HG03108 (cell line): Measurements from ENCODE around the gene FSCN2.

Source experiments
- ATAC-seq: cut with Tn5 transposase; IDR thresholded peaks from one replicate; pipeline ENCODE4 v1.9.1; 2021; ENCODE audit warnings: moderate library complexity; ENCODE audit not compliant: unreplicated experiment

FSCN2 gene

GRCh38 chr17:81538651-81539570, 10.7 kb downstream of the FSCN2 start:
- no peak for ATAC-seq

- ATAC-seq: no peak
Observed at GRCh38 chr17:81539571-81539900, 11.4 kb downstream of the FSCN2 start.

DNA sequence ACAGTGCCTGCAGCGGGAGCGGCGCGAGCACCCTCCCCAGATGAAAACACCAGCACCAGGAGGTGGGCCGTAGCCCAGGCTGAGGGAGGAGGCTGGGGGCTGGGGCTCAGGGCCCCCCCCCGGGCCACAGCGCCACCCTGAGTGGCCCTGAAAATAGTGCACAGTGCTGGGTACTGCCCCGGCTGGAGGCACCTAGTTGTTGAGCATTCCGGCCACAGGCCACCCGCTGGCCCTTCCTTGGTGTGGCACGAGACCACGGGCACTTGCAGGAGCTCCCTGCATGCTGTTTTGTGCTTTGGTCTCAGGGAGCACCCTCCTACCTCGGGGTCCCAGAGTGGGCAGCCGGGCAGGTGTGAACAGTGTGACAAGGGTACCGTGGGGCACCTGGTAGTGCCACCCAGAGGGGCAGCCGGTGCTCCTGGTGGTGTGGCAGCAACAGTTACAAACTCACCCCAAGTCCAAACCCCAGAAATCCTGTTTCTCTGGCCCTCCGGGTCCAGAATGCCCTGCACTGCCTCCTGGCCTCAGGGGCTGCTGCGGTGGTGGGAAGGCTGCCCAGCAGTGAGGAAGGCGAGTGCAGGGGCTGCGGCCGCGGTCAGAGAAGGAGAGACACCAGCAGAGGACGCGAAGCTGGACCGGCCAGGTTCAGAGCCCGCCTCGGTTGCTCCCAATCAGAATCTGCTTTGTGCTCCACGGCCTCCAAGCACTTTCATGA, 11.9 kb downstream of the FSCN2 start:
- ATAC-seq: no peak

DNA sequence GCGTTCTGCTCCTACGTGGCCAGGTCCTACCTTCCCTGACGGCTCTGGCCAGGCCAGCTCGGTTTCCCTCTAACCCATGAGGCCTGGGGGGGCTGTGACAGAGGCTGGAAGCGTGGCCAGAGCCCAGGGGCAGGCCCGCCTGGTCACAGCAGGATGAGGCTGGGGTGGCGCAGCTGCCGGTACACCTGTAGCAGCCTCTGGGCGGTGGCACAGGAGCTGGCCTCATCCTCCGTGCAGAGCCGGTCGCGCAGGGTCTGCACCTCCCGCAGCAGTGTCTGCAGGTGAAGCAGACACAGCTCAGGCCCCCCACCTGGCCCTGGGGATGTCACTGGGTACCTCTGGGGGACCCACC, 12.5 kb downstream of the FSCN2 start:
- ATAC-seq: no peak

- no peak for ATAC-seq
Observed at GRCh38 chr17:81541123-81541522, 12.9 kb downstream of the FSCN2 start.

DNA sequence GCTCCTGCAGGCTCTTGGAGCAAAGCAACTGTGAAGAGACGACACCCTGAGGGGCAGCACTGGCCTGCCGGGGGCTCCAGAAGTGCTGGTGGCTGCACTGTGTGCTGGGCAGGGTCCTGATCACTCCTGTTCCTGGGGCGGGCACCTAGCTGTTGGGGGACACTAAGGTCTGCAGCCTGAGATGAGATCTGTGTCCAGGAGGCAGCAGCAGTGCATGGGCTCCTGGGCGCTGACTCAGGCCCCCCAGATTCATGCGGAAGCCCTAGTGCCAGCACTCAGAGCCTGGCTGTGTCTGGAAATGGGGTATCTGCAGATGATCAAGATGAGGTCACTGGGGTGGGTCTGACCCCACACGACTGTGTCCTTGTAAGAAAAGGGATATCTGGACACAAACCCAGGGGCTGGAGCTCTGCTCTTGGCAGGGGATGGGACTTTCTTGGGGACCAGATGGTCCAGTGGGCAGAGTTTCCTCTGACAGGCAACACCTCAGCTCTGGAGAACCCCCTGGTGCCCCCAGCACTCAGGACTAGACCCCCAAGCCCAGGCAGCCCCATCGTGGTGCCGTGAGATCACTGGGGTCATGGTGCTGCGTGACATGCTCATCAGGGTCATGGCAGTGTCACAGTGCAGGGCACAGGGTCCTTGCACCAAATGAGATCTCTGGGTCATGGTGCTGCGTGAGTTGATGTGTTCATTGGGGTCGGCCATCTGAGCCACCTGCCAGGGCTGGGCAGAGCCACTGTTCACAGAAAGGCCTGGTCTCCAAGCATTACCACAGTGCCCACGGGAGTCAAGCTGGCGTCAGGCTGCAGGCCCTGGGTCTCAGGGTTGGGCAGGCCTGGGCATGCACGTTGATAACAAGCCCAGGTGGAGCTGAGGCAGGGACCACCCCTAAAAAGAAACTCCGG, 14.5 kb downstream of the FSCN2 start:
- ATAC-seq: no peak

DNA sequence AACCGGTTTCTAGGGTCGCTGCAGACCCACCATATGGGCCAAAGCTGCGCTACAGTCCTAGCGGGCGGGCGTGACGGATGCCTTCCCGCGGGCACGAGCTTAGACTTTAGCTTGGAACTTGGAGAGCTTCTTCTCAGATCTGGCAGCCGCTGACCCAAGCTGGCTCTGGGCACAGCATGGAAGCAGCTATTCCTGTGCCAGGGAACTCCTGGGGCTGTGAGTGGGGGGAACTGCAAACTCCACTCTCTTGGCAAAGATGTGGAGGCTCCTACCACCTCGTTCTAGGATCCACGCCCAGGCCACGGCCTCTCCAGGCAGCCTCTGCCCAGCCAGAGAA, 15.1 kb downstream of the FSCN2 start:
- ATAC-seq: no peak

DNA sequence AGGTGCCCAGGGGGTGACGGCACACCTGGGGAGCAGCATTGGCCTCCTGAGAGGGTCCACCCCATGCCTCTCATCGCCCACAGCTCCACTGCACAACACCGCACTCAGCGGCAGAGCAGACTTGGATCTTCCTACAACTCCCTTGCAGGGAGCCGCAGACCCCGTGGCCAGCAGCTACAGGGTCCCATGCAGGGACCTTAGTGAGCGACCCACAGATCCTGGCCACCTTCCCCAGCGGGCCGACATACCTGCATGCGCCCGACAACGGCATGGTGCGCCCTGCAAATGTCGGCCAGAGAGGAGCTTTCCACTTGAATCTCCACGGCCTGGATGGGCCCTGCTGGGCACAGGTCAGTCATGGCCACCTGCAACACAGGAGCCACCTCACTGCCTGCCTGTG, 15.6 kb downstream of the FSCN2 start:
- no peak for ATAC-seq

- no peak for ATAC-seq
Observed at GRCh38 chr17:81544281-81544974, 16.3 kb downstream of the FSCN2 start.

DNA sequence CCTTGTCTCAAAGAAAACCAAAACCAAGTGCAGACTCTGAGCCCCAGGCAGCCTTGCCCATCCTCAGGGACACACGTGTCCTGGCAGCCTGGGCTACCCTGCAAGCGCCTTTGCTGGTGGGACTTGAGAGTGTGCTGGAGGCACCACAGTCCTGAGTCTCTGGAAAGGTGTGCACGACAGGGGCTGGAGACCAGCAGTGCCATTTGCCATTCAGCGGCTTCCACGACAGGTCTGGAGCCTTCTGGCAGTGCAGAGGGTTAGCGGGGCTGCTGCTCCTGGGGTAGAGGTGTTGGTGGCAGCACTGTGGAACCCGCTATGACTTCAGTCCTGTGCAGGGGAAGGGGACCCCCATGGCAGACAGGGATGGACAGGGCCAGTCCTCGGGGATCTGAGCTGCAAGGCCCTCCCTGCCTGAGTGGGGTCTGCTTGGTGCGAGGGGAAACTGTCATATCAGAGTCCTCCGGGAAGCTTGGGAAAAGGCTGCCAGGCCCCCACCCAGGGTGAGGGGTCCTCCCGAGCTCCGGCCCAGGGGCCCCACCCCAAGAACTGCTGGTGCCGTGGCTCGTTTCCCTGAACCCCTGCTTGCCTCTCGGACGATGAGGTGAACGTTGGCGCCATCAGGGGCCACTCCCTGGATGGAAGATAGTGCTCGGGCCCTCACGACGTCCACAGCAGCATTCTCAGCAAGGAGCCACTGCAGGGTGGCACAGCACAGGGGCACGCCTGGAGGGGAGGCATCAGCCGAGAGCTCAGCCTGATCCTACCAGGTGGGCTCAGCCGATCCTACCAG, 17.2 kb downstream of the FSCN2 start:
- ATAC-seq: no peak

DNA sequence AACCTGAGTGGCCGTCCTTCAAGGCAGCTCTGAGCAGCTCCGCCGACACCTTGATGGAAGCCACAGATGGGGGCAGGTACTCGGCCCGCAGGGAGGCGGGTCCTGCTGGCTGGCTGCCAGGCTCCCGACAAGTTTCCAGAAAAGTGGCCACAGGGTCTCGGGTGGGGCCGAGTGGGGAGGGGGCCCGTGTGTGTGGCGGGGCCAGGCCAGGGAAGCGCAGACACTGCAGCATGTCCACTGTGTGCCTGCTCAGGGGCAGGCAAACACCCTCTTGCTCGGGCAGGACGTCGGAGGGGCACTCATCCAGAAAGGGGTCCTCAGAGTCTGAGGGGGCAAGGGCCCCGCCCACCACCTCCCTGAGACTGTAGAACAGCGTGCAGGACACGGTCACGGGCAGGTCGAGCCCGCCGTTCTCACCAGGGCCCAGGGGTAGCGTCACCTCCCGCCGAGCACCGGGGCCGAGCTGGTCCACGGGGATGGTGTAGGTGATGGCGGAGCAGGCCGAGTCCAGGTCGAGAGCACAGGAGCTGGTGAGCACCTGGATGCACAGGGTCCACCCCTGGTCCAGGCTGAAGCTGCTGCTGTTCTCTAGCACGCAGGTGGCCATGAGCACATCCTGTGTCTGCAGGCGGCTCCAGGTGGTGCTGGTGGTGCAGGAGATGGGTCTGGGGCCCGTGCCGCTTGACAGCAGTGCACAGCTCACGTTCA, 18.9 kb downstream of the FSCN2 start:
- ATAC-seq: no peak

DNA sequence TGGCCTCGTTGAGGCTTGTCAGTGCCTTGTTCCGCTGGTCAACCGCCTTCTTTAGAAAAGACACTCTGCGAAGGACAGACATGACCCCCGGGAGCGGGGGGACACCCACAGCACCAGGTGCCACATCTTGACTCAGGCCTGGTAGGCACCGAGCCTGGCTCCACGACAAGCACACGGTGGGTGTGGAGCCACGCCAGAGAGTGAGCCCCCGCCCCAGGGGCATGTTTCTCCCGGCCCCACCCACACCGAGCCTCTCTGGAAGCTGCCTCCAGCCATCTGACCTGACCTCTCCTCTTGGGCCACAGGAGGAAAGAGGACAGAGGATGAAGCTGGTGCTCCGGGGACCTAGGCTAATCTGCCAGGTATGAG, 19.4 kb downstream of the FSCN2 start:
- no peak for ATAC-seq

DNA sequence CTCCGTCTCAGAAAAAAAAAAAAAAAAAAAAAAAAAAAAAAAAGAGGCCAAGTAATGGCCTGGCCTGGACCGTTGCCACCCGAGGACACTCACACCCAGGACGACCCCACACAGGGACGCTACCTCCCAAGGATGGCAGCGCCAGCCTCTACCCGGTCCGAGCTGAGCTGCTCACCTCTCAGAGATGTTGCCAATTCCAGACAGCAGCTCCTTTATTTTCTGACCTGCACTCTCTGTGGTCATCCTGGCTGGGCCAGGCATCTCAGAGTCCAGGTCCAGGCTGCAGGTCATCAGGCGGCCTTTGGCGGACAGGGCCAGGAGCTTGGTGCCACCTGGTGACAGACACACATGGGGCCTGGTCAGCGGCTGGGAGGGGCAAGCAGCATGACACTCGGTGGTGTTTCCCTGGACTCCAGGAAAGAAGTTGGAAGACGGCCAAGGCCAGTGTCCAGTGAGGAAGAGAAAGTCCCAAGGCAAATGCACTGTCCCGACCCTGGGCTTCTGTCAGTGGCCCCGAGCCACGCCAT, 20.9 kb downstream of the FSCN2 start:
- no peak for ATAC-seq

DNA sequence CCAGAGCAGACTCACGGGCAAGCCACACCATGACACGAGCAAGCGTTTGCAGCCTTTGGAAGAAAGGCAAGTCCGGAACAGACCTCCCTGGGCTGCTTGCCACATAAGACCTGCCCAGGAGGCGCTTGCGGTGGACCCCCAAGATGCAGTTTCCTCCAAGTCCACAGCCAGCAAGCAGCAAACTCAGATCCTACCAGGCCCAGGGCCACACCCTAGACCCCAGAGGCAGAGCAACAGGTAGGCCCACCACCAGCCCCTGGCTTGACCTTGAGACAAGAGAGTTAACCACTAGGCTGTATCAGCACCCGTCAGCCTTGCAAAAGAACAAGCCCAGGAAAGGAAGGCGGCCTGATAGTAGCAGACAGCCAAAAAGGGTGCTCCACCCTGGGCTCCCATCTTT, 21.6 kb downstream of the FSCN2 start:
- no peak for ATAC-seq

DNA sequence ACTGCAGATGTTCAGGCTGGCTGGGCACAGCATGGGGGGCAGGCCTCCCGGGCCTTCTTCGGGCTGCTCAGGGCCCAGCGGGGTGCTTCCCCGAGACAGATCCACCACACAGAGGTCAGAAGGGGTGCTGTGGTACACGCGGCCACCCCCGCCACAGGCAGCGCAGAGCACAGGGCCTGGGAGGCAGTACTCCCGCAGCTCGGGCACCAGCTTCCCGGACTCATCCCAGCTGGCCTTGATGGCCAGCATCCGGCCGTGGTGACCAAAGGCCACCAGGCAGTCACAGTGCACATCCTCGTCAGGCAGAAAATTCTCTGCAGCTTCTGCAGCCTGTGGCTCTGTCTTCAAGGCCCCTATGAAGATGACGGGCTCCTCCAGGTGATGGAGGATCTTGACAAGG, 22.1 kb downstream of the FSCN2 start:
- no peak for ATAC-seq

DNA sequence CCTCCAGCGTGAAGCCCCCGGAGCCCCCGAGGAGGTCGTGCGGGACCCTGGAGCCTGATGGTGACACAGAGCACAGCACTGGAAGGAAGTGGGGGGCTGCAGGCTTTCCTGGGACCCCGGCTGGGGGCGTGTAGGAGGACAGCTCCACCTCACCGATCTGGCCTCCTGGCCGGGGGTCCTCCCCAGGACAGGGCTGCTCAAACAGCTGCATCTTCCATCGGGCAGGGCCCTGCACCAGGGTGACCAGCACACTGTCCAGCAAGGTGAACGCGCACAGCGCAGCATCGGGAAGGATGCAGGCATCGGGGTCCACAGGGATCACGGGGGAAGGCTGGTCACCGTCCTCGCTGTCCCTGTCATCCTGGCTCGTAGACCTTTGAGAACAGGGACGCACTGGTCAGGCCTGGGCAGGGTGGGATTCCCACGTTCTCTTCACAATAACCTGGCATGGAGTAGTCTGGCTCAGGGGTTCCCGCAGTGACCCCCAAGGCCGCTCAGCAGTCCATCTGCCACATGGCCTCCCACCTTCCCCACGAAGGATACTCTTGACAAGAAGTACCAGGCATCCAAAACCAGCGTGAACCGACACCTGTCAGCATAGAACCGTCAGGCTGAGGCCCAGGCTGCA, 22.8 kb downstream of the FSCN2 start:
- no peak for ATAC-seq

- no peak for ATAC-seq
Observed at GRCh38 chr17:81551458-81552243, 23.5 kb downstream of the FSCN2 start.
